ENCODE results near the gene MTCP1. TPM values are rescaled to one million over a fixed set of nuclear protein-coding genes. Genes with fewer than 3 reads are reported as not detected.

Gene MTCP1
- total RNA-seq, 1 experiment from 2014 or later: 2.3 TPM

GRCh38 chrX:155053656-155054055 is 17.3 kb downstream of the MTCP1 start:
- DNase-seq (ENCODE audit: low read depth): no peak

GRCh38 chrX:155052738-155053498 is 18.0 kb downstream of the MTCP1 start:
- no peak for DNase-seq (ENCODE audit: low read depth)

GRCh38 chrX:155048977-155049619 is 21.8 kb downstream of the MTCP1 start:
- peak; percentile 32 for DNase-seq (ENCODE audit: low read depth)

- no peak for DNase-seq (ENCODE audit: low read depth)
These were observed 24.0 kb downstream of the MTCP1 start for GRCh38 chrX:155046811-155047528.

GRCh38 chrX:155046129-155046810 is 24.7 kb downstream of the MTCP1 start:
- DNase-seq (ENCODE audit: low read depth): no peak

GRCh38 chrX:155035688-155036087 is 35.2 kb downstream of the MTCP1 start:
- no peak for DNase-seq (ENCODE audit: low read depth)

- no peak for DNase-seq (ENCODE audit: low read depth)
These were observed 39.3 kb downstream of the MTCP1 start for GRCh38 chrX:155031657-155032056.

GRCh38 chrX:155028877-155029291 is 42.1 kb downstream of the MTCP1 start:
- peak; percentile 9 for DNase-seq (ENCODE audit: low read depth)

GRCh38 chrX:155028129-155028528 is 42.8 kb downstream of the MTCP1 start:
- DNase-seq (ENCODE audit: low read depth): no peak

GRCh38 chrX:155027509-155028066 is 43.3 kb downstream of the MTCP1 start:
- peak; percentile 44 for DNase-seq (ENCODE audit: low read depth)

GRCh38 chrX:155026727-155027508 is 44.0 kb downstream of the MTCP1 start, which contains the start of gene FUNDC2:
FUNDC2 (plus strand) TSS chrX:155026844; CDS start chrX:155026939, 95 bp downstream.
- peak; percentile 88 for DNase-seq (ENCODE audit: low read depth)

- DNase-seq (ENCODE audit: low read depth): no peak
These were observed 44.6 kb downstream of the MTCP1 start for GRCh38 chrX:155026420-155026726.

GRCh38 chrX:155023907-155024833 is 46.8 kb downstream of the MTCP1 start:
- no peak for DNase-seq (ENCODE audit: low read depth)

- no peak for DNase-seq (ENCODE audit: low read depth)
These were observed 48.4 kb downstream of the MTCP1 start, which contains the start of gene F8 for GRCh38 chrX:155022585-155022984. F8 (minus strand) TSS chrX:155022723; CDS start chrX:155022552, 171 bp downstream.

- no peak for DNase-seq (ENCODE audit: low read depth)
These were observed 50.3 kb downstream of the MTCP1 start for GRCh38 chrX:155020591-155020990.
